ENCODE results near the gene ADCYAP1.

- no peak for TF ChIP-seq POLR2A (IDR thresholded peaks at IDR 0.05)
- TF ChIP-seq, protein P1, sequence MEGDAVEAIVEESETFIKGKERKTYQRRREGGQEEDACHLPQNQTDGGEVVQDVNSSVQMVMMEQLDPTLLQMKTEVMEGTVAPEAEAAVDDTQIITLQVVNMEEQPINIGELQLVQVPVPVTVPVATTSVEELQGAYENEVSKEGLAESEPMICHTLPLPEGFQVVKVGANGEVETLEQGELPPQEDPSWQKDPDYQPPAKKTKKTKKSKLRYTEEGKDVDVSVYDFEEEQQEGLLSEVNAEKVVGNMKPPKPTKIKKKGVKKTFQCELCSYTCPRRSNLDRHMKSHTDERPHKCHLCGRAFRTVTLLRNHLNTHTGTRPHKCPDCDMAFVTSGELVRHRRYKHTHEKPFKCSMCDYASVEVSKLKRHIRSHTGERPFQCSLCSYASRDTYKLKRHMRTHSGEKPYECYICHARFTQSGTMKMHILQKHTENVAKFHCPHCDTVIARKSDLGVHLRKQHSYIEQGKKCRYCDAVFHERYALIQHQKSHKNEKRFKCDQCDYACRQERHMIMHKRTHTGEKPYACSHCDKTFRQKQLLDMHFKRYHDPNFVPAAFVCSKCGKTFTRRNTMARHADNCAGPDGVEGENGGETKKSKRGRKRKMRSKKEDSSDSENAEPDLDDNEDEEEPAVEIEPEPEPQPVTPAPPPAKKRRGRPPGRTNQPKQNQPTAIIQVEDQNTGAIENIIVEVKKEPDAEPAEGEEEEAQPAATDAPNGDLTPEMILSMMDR (IDR thresholded peaks at IDR 0.05 in 4 of 5, conservative IDR thresholded peaks at IDR 0.05 in 1 of 5): no peak
Measured at GRCh38 chr18:906416-907114, 1.9 kb downstream of the ADCYAP1 start.
